Parathyroid adenoma (tissue), 2 donors: Measurements from ENCODE around the gene AFM.

Source experiments
- H2AFZ ChIP-seq: fragments of 300-600 bp; sonication (generic); one replicate; pipeline ENCODE4 v1.7.0; 2017; ENCODE audit warnings: antibody characterized with exemption, mild to moderate bottlenecking
- H3K27ac ChIP-seq: fragments of 300-600 bp; sonication (generic); one replicate; pipeline ENCODE4 v1.7.0; 2017
- H3K27me3 ChIP-seq: fragments of 300-600 bp; sonication (generic); one replicate; pipeline ENCODE4 v1.7.0; 2017; ENCODE audit warnings: low read length; ENCODE audit not compliant: control insufficient read depth, insufficient read depth
- H3K36me3 ChIP-seq: fragments of 300-600 bp; sonication (generic); one replicate; pipeline ENCODE4 v1.7.0; 2017; ENCODE audit warnings: low read length; ENCODE audit not compliant: control insufficient read depth, insufficient read depth
- H3K4me1 ChIP-seq: fragments of 300-600 bp; sonication (generic); one replicate; pipeline ENCODE4 v1.7.0; 2017; ENCODE audit warnings: control low read depth
- H3K4me2 ChIP-seq: fragments of 300-600 bp; sonication (generic); one replicate; pipeline ENCODE4 v1.7.0; 2017; ENCODE audit warnings: low read length
- H3K4me3 ChIP-seq: fragments of 300-600 bp; sonication (generic); one replicate; pipeline ENCODE4 v1.7.0; 2017; ENCODE audit warnings: low read depth, low read length
- H3K79me2 ChIP-seq: fragments of 300-600 bp; sonication (generic); one replicate; pipeline ENCODE4 v1.7.0; 2017; ENCODE audit warnings: control low read depth
- H3K9ac ChIP-seq: fragments of 300-600 bp; sonication (generic); one replicate; pipeline ENCODE4 v1.7.0; 2017; ENCODE audit warnings: mild to moderate bottlenecking
- H3K9me3 ChIP-seq: fragments of 300-600 bp; sonication (generic); one replicate; pipeline ENCODE4 v1.7.0; 2017; ENCODE audit warnings: low read length; ENCODE audit not compliant: control insufficient read depth
- CTCF ChIP-seq: fragments of 300-600 bp; sonication (generic); IDR thresholded peaks from one replicate; pipeline ENCODE4 v1.7.0; 2017; ENCODE audit warnings: antibody characterized with exemption, mild to moderate bottlenecking
- donor health status: primary hyperparathyroidism.

AFM gene

GRCh38 chr4:73443224-73443623, 38.3 kb upstream of the AFM start:
- no peak overlapping the region for H3K27ac ChIP-seq
- no peaks in the 10 kb centered on the region for H3K79me2 ChIP-seq
- H3K4me3 ChIP-seq: no peak overlapping the region
- H3K27me3 ChIP-seq: no peaks in the 10 kb centered on the region
- no peak for TF ChIP-seq CTCF
- H3K36me3 ChIP-seq: no peaks in the 10 kb centered on the region
- no peaks in the 10 kb centered on the region for H3K4me1 ChIP-seq
- no peak overlapping the region for H2AFZ ChIP-seq
- H3K4me2 ChIP-seq: no peak overlapping the region
- no peak overlapping the region for H3K9ac ChIP-seq
- no peaks in the 10 kb centered on the region for H3K9me3 ChIP-seq

- Histone ChIP-seq H3K9ac (no peak overlapping the region), H2AFZ (peak overlapping the region; percentile 34), H3K36me3 (no peaks in the 10 kb centered on the region), H3K4me3 (no peak overlapping the region), H3K4me2 (no peak overlapping the region), H3K27ac (no peak overlapping the region), H3K4me1 (no peaks in the 10 kb centered on the region), H3K27me3 (no peaks in the 10 kb centered on the region), H3K9me3 (no peaks in the 10 kb centered on the region), H3K79me2 (no peaks in the 10 kb centered on the region)
- TF ChIP-seq CTCF: no peak
Observed at GRCh38 chr4:73445383-73446335, 35.9 kb upstream of the AFM start.

GRCh38 chr4:73446336-73446938, 35.1 kb upstream of the AFM start:
- Histone ChIP-seq H3K9me3 (no peaks in the 10 kb centered on the region), H3K79me2 (no peaks in the 10 kb centered on the region), H3K9ac (no peak overlapping the region), H3K27me3 (no peaks in the 10 kb centered on the region), H2AFZ (no peak overlapping the region), H3K36me3 (no peaks in the 10 kb centered on the region), H3K4me2 (no peak overlapping the region), H3K27ac (no peak overlapping the region), H3K4me3 (no peak overlapping the region), H3K4me1 (no peaks in the 10 kb centered on the region)
- peak; percentile 68 for TF ChIP-seq CTCF

GRCh38 chr4:73447671-73448070, 33.9 kb upstream of the AFM start:
- Histone ChIP-seq H3K79me2 (no peaks in the 10 kb centered on the region), H3K36me3 (no peaks in the 10 kb centered on the region), H3K27ac (no peak overlapping the region), H3K4me3 (no peak overlapping the region), H2AFZ (no peak overlapping the region), H3K9me3 (no peaks in the 10 kb centered on the region), H3K4me1 (no peaks in the 10 kb centered on the region), H3K4me2 (no peak overlapping the region), H3K9ac (no peak overlapping the region), H3K27me3 (no peaks in the 10 kb centered on the region)
- no peak for TF ChIP-seq CTCF
